GM18502 (cell line): ENCODE measurements around the gene METTL21A.

Source experiments
- ATAC-seq: cut with Tn5 transposase; IDR thresholded peaks from one replicate; pipeline ENCODE4 v1.9.1; 2021; ENCODE audit warnings: mild to moderate bottlenecking; ENCODE audit not compliant: unreplicated experiment, poor library complexity

Gene METTL21A

DNA sequence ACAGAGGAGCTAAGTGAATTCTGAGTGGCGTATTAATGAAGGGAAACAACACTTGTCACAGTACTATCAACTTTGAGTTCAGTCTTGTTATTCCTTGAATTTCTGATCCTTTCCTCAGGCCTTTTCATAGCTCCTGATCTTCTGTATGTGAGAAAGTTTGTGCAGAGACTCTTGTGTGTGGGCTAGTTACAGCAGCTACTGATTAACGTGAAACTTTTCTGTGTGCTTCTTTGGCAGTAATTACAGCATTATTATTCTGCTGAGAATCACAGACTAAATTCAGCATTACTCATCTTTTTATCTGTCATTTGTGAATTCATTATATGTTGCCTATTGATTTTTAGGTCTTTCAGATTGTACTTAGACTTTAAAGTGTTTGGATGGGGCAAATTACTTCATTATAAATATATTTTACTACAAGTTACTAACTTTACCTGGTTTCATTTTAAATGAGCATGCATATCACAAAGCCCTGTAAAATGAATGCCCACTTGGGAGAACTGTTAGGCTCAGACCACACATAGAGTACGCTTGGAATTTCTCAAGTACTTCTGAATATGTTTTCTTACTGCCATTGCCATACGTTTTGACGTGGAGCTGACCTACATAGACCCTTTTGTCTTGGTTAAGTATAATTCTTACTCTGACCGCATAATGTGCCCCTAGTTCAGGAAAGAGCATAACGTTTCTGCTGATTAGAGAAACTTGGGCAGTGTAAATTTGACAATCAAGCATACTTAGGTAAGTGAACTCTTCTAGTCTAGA lies 59.3 kb downstream of the METTL21A start:
- ATAC-seq = no peak
